ENCODE results near the gene RAB21.

Gene RAB21

DNA sequence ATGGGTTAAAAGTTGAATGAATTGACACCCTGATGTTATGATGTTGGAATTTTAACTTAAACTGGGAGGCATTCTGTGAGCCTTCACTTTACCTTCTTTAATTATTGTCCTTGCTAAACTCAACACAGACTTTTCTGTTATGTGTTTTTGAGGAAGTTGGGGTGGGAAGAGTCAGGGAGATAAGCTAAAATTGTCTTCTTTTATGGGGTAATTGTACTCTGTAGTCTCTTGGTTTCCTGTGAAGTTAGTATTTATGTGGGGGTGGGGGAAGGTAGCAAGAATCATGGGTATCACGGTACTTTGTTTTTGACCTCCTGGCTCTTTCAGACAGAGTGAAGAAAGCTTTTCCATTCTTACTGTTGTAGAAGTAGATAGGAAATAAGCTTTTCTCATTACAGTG, 32.9 kb downstream of the RAB21 start:
- WGBS, result 71% methylated on average over 1 of the region's 1 CpG
- Histone ChIP-seq H3K4me2 (ENCODE audit: low read length, poor library complexity, severe bottlenecking) (no peak overlapping the region), H2AFZ (ENCODE audit: low read depth, low read length) (no peak overlapping the region), H3K9ac (ENCODE audit: low read length) (no peak overlapping the region), H3K9me3 (ENCODE audit: control insufficient read depth, low read length) (no peaks in the 10 kb centered on the region), H3K36me3 (ENCODE audit: control insufficient read depth in 1 of 2, insufficient read depth in 2 of 2, low read depth in 1 of 2, low read length in 2 of 2) (peaks cover 3 to 87% of the 10 kb centered on the region in 2 experiments), H3K18ac (ENCODE audit: low read depth in 1 of 2, low read length in 2 of 2) (no peak overlapping the region), H3K27ac (ENCODE audit: low read length, poor library complexity, severe bottlenecking) (no peak overlapping the region), H4K8ac (ENCODE audit: low read length) (no peak overlapping the region), H4K91ac (ENCODE audit: low read length) (no peak overlapping the region), H2BK5ac (ENCODE audit: low read depth, low read length, poor library complexity, severe bottlenecking) (no peak overlapping the region), H3K27me3 (ENCODE audit: control insufficient read depth in 1 of 2, insufficient read depth in 1 of 2, low read length in 2 of 2) (no peaks in the 10 kb centered on the region), H3K14ac (ENCODE audit: low read length in 2 of 2) (no peak overlapping the region), H2AK5ac (ENCODE audit: low read length, severe bottlenecking) (no peak overlapping the region), H2BK12ac (ENCODE audit: low read length in 2 of 2) (no peak overlapping the region), H2BK15ac (ENCODE audit: low read depth, poor library complexity, severe bottlenecking) (no peak overlapping the region), H3K4ac (ENCODE audit: low read depth in 1 of 2, low read length in 2 of 2) (no peak overlapping the region), H3K4me1 (ENCODE audit: control insufficient read depth, insufficient read depth, low read depth, low read length) (no peaks in the 10 kb centered on the region), H3K4me3 (ENCODE audit: insufficient read depth in 1 of 2, low read depth in 1 of 2, low read length in 2 of 2) (no peak overlapping the region), H3K79me1 (replicated peaks; ENCODE audit: low read length, poor library complexity, severe bottlenecking) (peaks cover 7% of the 10 kb centered on the region), H3K23ac (ENCODE audit: low read length in 2 of 2) (no peak overlapping the region), H2BK120ac (ENCODE audit: low read depth, low read length) (no peak overlapping the region)
- DNase-seq, result no peak

DNA sequence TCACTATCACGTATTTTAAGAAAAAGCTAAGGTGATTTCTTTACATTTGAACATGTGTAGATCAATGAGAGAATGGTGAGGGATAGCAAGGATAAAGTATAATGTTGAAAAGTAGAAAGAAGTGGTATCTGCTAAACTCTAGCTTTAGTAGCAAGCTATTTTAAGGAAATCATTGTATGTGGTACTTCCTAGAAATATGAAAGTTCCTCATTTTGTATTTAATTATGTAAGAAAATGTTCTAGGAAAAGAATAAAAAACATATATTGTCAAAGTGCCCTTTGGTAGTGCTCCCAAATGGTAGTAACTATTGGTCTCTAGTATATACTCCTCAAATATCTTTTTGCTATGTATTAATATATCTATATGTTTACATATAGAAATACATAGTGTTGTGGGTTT, 35.7 kb downstream of the RAB21 start:
- no peak for DNase-seq
- H2BK15ac ChIP-seq (ENCODE audit: low read depth, poor library complexity, severe bottlenecking), result no peak overlapping the region
- H3K27me3 ChIP-seq (ENCODE audit: control insufficient read depth in 1 of 2, insufficient read depth in 1 of 2, low read length in 2 of 2), result no peaks in the 10 kb centered on the region
- H4K91ac ChIP-seq (ENCODE audit: low read length), result no peak overlapping the region
- H3K18ac ChIP-seq (ENCODE audit: low read depth in 1 of 2, low read length in 2 of 2), result no peak overlapping the region
- no peak overlapping the region for H3K27ac ChIP-seq (ENCODE audit: low read length, poor library complexity, severe bottlenecking)
- H3K79me1 ChIP-seq (replicated peaks; ENCODE audit: low read length, poor library complexity, severe bottlenecking), result peaks cover 3% of the 10 kb centered on the region
- no peak overlapping the region for H3K4me2 ChIP-seq (ENCODE audit: low read length, poor library complexity, severe bottlenecking)
- no peak overlapping the region for H3K9ac ChIP-seq (ENCODE audit: low read length)
- H2BK12ac ChIP-seq (ENCODE audit: low read length in 2 of 2), result no peak overlapping the region
- WGBS, result 100% methylated on average over 1 of the region's 1 CpG
- no peak overlapping the region for H4K8ac ChIP-seq (ENCODE audit: low read length)
- H3K23ac ChIP-seq (ENCODE audit: low read length in 2 of 2), result no peak overlapping the region
- no peak overlapping the region for H2BK5ac ChIP-seq (ENCODE audit: low read depth, low read length, poor library complexity, severe bottlenecking)
- H3K4me1 ChIP-seq (ENCODE audit: control insufficient read depth, insufficient read depth, low read depth, low read length), result no peaks in the 10 kb centered on the region
- no peak overlapping the region for H2AFZ ChIP-seq (ENCODE audit: low read depth, low read length)
- H2BK120ac ChIP-seq (ENCODE audit: low read depth, low read length), result no peak overlapping the region
- H3K4me3 ChIP-seq (ENCODE audit: insufficient read depth in 1 of 2, low read depth in 1 of 2, low read length in 2 of 2), result no peak overlapping the region
- H3K4ac ChIP-seq (ENCODE audit: low read depth in 1 of 2, low read length in 2 of 2), result no peak overlapping the region
- no peak overlapping the region for H3K14ac ChIP-seq (ENCODE audit: low read length in 2 of 2)
- H3K36me3 ChIP-seq (ENCODE audit: control insufficient read depth in 1 of 2, insufficient read depth in 2 of 2, low read depth in 1 of 2, low read length in 2 of 2), result peaks cover 2 to 61% of the 10 kb centered on the region in 2 experiments
- no peak overlapping the region for H2AK5ac ChIP-seq (ENCODE audit: low read length, severe bottlenecking)
- H3K9me3 ChIP-seq (ENCODE audit: control insufficient read depth, low read length), result no peaks in the 10 kb centered on the region

DNA sequence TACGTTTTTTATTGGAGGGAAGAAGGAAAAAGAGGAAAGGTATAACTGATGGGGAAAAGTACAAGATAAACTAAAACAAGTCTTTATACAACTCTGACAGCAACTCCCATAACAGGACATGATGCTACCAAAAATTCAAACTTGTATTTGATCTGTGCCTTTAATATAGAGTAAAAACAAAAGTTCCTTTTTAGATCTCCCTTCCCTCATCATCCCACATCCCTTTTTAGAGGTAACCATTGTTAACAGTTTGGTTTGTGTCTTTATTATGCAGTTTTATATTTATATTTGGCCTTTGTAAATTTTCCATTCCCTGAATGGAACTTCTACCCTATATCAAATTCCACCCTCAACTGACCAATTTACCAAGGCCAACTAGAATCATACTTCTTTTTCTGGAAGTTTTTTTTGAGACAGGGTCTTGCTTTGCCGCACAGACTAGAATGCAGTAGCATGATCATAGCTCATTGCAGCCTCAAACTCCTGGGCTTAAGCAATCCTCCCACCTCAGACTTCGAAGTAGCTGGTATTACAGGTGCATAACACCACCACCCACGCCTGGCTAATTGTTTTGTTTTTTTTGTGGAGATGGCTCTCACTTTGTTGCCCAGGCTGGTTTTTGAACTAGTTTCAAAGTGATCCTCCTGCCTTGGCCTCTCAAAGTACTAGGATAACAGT, 36.9 kb downstream of the RAB21 start:
- Histone ChIP-seq H3K18ac (ENCODE audit: low read depth in 1 of 2, low read length in 2 of 2) (no peak overlapping the region), H2AK5ac (ENCODE audit: low read length, severe bottlenecking) (no peak overlapping the region), H3K79me1 (replicated peaks; ENCODE audit: low read length, poor library complexity, severe bottlenecking) (peaks cover 2% of the 10 kb centered on the region), H3K4me3 (ENCODE audit: insufficient read depth in 1 of 2, low read depth in 1 of 2, low read length in 2 of 2) (no peak overlapping the region), H3K4ac (ENCODE audit: low read depth in 1 of 2, low read length in 2 of 2) (no peak overlapping the region), H3K23ac (ENCODE audit: low read length in 2 of 2) (no peak overlapping the region), H2BK5ac (ENCODE audit: low read depth, low read length, poor library complexity, severe bottlenecking) (no peak overlapping the region), H2BK120ac (ENCODE audit: low read depth, low read length) (no peak overlapping the region), H3K36me3 (ENCODE audit: control insufficient read depth in 1 of 2, insufficient read depth in 2 of 2, low read depth in 1 of 2, low read length in 2 of 2) (peaks cover 0 to 50% of the 10 kb centered on the region in 2 experiments), H3K9me3 (ENCODE audit: control insufficient read depth, low read length) (no peaks in the 10 kb centered on the region), H3K27me3 (ENCODE audit: control insufficient read depth in 1 of 2, insufficient read depth in 1 of 2, low read length in 2 of 2) (no peaks in the 10 kb centered on the region), H2BK15ac (ENCODE audit: low read depth, poor library complexity, severe bottlenecking) (no peak overlapping the region), H3K9ac (ENCODE audit: low read length) (no peak overlapping the region), H2AFZ (ENCODE audit: low read depth, low read length) (no peak overlapping the region), H4K8ac (ENCODE audit: low read length) (no peak overlapping the region), H4K91ac (ENCODE audit: low read length) (no peak overlapping the region), H2BK12ac (ENCODE audit: low read length in 2 of 2) (no peak overlapping the region), H3K4me1 (ENCODE audit: control insufficient read depth, insufficient read depth, low read depth, low read length) (no peaks in the 10 kb centered on the region), H3K14ac (ENCODE audit: low read length in 2 of 2) (no peak overlapping the region), H3K4me2 (ENCODE audit: low read length, poor library complexity, severe bottlenecking) (no peak overlapping the region), H3K27ac (ENCODE audit: low read length, poor library complexity, severe bottlenecking) (no peak overlapping the region)
- DNase-seq, result no peak
- 100% methylated on average over 1 of the region's 4 CpGs for WGBS

DNA sequence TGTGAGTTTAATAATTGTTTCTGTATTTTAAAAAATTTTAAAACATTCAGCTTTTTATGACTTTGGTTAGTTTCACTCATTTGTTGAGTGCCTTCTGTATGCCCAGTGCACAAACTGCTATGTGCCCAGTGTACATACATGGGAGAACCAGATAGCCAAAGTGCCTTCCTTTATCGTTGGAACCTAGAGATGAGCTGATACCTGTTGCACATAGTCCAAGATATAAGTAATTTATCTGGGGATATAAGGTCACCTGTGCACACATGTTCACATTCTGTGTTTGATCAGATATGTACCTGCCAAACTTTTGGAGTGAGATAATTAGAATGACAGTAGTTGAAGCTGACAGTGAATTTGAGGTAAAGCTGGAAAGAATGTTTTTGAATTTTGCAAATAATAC, 37.9 kb downstream of the RAB21 start:
- no peak overlapping the region for H3K9ac ChIP-seq (ENCODE audit: low read length)
- H2BK120ac ChIP-seq (ENCODE audit: low read depth, low read length), result no peak overlapping the region
- H3K4ac ChIP-seq (ENCODE audit: low read depth in 1 of 2, low read length in 2 of 2), result no peak overlapping the region
- WGBS, result 100% methylated on average over 1 of the region's 1 CpG
- H4K8ac ChIP-seq (ENCODE audit: low read length), result no peak overlapping the region
- no peak overlapping the region for H2AK5ac ChIP-seq (ENCODE audit: low read length, severe bottlenecking)
- no peaks in the 10 kb centered on the region for H3K9me3 ChIP-seq (ENCODE audit: control insufficient read depth, low read length)
- no peak overlapping the region for H3K14ac ChIP-seq (ENCODE audit: low read length in 2 of 2)
- H3K23ac ChIP-seq (ENCODE audit: low read length in 2 of 2), result no peak overlapping the region
- H3K18ac ChIP-seq (ENCODE audit: low read depth in 1 of 2, low read length in 2 of 2), result no peak overlapping the region
- H2BK5ac ChIP-seq (ENCODE audit: low read depth, low read length, poor library complexity, severe bottlenecking), result no peak overlapping the region
- no peak overlapping the region for H4K91ac ChIP-seq (ENCODE audit: low read length)
- DNase-seq, result no peak
- no peak overlapping the region for H2BK12ac ChIP-seq (ENCODE audit: low read length in 2 of 2)
- H3K27me3 ChIP-seq (ENCODE audit: control insufficient read depth in 1 of 2, insufficient read depth in 1 of 2, low read length in 2 of 2), result no peaks in the 10 kb centered on the region
- no peak overlapping the region for H3K4me2 ChIP-seq (ENCODE audit: low read length, poor library complexity, severe bottlenecking)
- no peak overlapping the region for H3K4me3 ChIP-seq (ENCODE audit: insufficient read depth in 1 of 2, low read depth in 1 of 2, low read length in 2 of 2)
- H3K36me3 ChIP-seq (ENCODE audit: control insufficient read depth in 1 of 2, insufficient read depth in 2 of 2, low read depth in 1 of 2, low read length in 2 of 2), result peaks cover 0 to 40% of the 10 kb centered on the region in 2 experiments
- no peaks in the 10 kb centered on the region for H3K4me1 ChIP-seq (ENCODE audit: control insufficient read depth, insufficient read depth, low read depth, low read length)
- no peak overlapping the region for H2BK15ac ChIP-seq (ENCODE audit: low read depth, poor library complexity, severe bottlenecking)
- H3K27ac ChIP-seq (ENCODE audit: low read length, poor library complexity, severe bottlenecking), result no peak overlapping the region
- H2AFZ ChIP-seq (ENCODE audit: low read depth, low read length), result no peak overlapping the region
- H3K79me1 ChIP-seq (replicated peaks; ENCODE audit: low read length, poor library complexity, severe bottlenecking), result no peaks in the 10 kb centered on the region

Data from mesenchymal stem cell (in vitro differentiated cells and primary cell).